NOMO-1 (cell line): Measurements from ENCODE around the gene NRCAM.

Experiments
- DNase-seq, 2 experiments: peaks; one replicate each; lab custom pipeline; 2025; ENCODE audit not compliant: unreplicated experiment in 2 of 2; lab: John Stamatoyannopoulos, UW

NRCAM gene

DNA sequence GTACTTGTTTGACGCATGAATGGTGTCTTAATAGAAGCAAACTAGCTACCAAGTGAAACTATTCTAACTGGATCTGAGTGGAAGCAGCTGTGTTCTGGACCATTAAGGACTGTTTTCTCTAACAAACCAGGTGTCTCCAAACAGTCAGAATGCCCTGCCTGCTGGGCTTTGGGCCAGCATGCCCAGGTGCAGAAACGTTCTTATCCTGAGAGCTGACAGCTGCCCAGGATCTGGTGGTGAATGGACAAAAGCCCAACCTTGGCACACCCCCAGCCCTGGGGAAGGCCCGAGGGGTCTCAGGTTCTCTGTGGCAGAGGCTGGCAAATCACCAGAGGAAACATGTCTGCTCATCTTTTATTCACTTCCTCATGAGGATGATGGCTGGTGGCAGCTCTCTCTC is 277.8 kb downstream of the NRCAM start:
- no peak for DNase-seq

GRCh38 chr7:108171164-108171563 is 285.1 kb downstream of the NRCAM start:
- DNase-seq, result no peak

DNA sequence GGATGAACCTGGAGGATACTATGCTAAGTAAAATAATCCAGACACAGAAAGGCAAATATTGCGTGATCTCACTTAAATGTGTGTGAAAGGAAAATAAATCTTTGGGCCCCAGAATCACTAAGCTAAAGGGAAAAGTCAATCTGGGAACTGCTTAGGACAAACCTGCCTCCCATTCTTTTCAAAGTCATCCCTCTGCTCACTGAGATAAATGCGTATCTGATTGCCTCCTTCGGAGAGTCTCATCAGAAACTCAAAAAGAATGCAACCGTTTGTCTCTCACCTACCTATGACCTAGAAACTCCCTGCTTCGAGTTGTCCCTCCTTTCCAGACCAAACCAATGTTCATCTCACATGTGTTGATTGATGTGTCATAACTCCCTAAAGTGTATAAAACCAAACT is 286.0 kb downstream of the NRCAM start:
- DNase-seq, result no peak

DNA sequence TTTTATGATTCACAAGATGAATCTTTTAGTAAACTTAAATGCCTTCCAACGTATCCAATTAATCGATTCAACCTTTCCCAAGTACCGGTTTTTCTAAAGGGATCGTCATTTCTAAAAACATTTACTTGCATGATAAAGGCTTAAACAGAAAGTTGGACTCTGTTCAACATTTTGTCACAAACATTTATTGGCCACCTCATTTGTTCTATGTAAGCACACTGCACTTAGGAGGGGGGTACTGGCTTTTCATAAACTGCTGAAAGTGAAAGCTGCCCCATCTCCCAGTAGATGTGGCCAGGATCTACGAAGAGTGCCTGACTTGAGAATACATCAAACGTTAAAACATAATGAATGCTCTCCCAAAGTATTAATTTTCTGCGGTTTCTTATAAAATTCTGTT is 288.8 kb downstream of the NRCAM start:
- no peak for DNase-seq

GRCh38 chr7:108166687-108167086 is 289.5 kb downstream of the NRCAM start:
- no peak for DNase-seq

DNA sequence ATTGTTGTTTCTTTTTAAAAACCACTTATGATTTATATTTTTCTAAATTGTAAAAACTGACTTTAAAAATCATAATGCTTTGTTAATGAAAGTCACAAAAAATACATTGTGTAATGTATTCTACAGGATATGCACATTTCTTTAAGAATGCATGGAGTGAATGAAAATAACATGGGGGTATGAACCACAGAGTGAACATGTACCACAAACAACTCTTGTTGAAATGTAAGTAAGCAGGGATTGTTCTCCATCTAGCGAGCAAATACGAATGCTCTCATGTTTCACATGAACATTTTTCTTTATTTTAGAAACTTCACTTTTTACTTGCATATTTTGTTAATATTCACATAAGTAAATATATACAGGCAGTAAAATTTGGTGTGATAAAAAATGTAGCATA is 290.5 kb downstream of the NRCAM start:
- DNase-seq, result no peak

GRCh38 chr7:108164946-108165345 is 291.3 kb downstream of the NRCAM start:
- no peak for DNase-seq

DNA sequence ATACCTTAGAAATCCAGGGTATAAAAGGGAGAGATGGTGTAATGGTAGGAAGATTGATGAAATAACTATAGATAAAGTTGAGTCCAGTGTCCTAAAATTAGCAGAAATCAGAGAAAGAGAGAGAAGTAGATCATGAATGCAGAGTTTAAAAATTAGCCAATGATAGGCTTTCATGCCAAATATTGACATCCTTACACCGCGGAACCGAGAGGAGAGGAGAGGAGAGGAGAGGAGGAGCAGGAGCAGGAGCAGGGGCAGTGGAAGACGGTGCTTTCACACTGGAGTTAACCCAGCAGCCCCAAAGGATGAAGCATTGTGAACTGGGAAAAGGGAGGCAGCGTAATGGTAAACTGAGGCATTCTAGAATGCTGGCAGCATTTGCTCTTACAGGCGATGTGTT is 291.9 kb downstream of the NRCAM start:
- DNase-seq, result no peak

DNA sequence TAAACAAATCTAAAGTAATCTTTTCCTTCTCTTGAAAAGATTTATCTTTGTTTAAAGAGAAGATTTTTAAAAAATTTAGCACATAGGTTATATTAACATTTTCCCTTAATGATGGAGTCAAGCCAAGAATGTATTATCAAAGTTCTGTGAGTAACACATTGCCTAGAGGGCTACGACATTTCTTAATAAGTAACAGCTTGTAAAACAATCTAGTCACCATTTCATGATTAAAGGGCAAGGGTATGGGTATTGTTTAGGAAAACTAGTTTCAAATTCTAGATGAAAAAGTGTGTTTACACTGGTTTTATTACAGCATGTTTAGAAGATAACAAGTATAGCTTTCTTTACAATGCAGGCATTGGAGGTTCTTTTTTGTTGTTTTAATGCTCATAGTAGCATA is 297.5 kb downstream of the NRCAM start:
- no peak for DNase-seq

GRCh38 chr7:108157606-108158335 is 298.5 kb downstream of the NRCAM start:
- no peak for DNase-seq

GRCh38 chr7:108156897-108157605 is 299.2 kb downstream of the NRCAM start:
- no peak for DNase-seq

DNA sequence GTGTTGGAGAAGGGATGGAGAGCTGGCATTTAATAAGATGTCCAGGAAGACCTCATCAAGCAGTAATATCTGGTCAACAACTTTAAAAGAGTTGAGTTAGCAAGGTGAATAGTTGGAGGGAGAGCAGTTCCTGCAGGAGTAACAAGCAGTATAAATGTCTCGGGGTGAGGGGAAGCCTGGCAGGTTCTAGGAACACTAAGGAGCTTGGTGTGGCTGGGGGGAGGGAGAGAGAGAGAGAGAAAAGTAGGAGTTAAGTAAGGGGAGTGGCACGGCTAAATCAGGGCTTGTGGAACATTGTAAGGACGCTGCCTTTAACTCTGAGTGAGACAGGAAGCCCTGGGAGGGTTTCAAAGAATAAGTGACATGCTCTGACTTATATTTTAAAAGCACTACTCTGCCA is 304.0 kb downstream of the NRCAM start:
- no peak for DNase-seq

DNA sequence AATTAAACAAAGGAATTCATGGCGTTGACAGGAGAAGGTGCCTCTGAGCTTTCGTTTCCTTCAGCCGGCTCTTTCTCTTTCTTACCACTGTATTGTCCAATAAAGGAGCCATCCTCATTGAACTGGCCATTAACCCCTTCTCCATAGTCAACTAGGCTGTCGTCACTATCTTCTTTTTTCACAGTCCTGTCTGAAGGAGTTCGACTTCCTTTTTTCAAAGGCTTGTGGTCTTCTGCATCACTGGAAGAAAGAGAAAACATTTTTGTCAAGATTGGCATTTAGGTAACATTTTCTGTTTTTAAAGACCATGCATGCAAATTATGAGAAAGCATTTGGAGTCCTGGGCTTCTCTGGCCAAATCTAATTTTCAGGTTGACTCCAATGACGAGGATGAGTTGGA is 306.3 kb downstream of the NRCAM start:
- DNase-seq, result peak in 1 of 2 experiments; percentile 2

- no peak for DNase-seq
Observed at GRCh38 chr7:108149119-108149518, 307.1 kb downstream of the NRCAM start.

GRCh38 chr7:108147031-108147563 is 309.1 kb downstream of the NRCAM start:
- no peak for DNase-seq

DNA sequence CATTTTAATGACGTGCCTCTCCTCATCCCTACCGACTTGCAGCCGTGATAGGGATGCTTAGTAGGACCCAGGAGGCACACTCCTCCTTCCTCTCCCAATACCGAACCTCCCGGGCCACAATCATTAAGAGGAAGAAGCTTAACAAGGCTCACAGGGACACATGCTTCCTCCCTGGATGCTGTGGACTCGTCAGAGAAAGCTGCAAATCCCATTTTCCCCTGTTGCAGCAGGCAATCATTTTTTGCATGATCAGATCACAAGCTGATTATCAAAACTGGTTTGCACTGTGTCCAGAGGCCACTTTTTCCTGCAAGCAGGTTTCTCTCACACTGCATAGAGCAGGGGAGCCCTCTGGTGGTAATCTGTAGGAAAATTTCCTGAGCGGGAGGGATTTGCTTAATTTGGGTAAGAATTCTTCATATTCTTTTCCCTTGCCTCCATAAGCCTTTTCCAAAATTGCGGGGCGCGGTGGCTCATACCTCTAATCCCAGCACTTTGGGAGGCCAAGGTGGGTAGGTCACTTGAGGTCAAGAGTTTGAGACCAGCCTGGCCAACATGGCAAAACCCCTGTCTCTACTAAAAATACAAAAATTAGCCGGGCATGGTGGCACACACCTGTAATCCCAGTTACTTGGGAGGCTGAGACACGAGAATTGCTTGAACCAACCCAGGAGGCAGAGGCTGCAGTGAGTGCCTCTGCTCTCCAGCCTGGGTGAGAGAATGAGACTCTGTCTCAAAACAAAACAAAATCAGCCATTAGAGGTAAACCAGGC is 310.0 kb downstream of the NRCAM start:
- peak in 1 of 2 experiments; percentile 20 for DNase-seq

GRCh38 chr7:108145401-108145800 is 310.8 kb downstream of the NRCAM start:
- no peak for DNase-seq

DNA sequence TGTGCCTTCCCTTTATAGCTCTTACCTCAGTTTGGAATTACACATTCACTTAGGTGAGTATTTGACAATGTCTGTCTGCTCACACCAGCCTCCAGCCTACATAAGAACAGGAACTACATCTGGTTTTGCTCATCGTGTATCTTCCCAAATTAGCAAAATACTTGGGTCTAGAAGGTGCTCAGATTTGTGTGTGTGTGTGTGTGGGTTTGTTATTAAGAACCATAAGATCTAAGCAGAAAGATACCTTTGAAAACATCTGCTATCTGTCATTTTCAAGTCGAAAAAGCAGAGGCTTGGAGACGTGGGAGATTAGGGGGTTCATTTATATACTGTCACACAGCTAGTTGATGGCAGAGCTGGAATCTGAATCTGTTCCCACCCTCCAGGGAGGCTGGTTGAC is 311.3 kb downstream of the NRCAM start:
- no peak for DNase-seq

DNA sequence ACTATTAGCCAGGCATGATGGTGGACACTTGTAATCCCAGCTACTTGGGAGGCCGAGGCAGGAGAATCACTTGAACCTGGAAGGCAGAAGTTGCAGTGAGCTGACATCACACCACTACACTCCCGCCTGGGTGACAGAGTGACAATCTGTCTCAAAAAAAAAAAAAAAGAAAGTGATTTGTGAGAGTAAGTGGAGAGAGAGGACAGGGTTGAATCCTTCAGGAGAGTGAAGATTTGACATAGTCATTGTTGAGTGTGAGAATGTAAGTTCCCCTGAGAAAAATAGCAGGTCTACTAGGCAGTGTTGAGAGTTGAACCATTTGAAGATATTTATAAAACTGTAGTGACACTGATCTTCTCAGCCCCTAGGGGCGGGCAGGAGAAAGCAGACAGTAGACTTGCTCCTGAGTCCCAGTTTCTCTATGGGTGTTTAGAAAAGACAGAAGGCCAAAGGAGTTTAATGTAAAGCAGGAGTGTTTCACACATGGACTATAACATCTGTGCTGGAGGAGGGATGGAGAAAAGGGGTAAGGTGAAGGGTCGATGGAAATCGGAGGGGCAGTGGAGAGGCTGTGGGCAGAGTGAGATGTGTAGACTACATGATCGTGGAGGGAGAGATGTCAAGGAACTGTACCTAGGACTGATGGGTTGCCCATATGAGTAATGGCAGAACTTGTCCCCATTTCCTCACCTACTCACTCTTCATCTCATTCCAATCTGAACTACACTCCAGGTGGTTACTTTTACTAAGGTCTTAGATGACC is 312.4 kb downstream of the NRCAM start:
- DNase-seq, result no peak

DNA sequence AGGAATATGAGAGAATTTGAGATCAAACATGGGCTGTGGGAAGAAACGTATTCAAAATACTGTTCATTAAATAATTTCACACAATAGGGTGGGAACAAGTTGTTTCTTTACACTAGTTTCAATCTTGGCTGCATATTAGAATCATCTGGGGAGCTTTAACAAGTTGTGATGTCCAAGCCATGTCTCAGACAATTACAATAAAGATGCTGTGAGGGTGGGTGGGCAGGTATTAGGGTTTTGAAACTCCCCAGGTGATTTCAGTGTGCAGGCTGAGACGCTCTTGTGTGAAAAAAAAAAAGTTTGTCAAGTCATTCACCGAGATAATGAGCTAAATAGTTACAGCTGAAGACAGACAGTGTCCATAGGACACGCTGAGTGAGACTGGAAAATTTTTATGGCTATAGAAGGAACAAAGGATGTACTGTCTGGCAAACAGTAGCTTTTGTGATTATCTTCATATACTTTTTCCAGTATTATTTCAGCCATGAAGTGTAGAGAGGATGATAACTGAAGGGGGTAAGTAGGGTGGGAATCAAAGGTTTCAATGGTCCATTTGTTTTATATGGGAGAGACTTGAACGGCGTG is 313.5 kb downstream of the NRCAM start:
- DNase-seq, result no peak
